T-helper 1 cell treated with Interleukin-12 subunit alpha and Interleukin-12 subunit beta and Interleukin-4 antibody, amounts not matched to agents 30 μg/mL and 1 μg/mL, for 36 hours (primary cell): ENCODE results near the gene ADH6.
"Not testable (repeated sequence)": the region's sequence is repeated elsewhere in the genome, so short reads cannot be mapped to it uniquely, and the experiment has no call there.

ENCODE experiments used
- H3K27ac Mint-ChIP-seq: one replicate; pipeline ENCODE4 v1.8.0; 2021; ENCODE audit warnings: mild to moderate bottlenecking, mixed read lengths
- H3K27me3 Mint-ChIP-seq: one replicate; pipeline ENCODE4 v1.8.0; 2021; ENCODE audit warnings: low read depth, mixed read lengths
- H3K36me3 Mint-ChIP-seq: one replicate; pipeline ENCODE4 v1.8.0; 2021; ENCODE audit warnings: low read depth, mixed read lengths
- H3K4me1 Mint-ChIP-seq: one replicate; pipeline ENCODE4 v1.8.0; 2021; ENCODE audit warnings: low read depth, mixed read lengths
- H3K4me3 Mint-ChIP-seq: one replicate; pipeline ENCODE4 v1.8.0; 2021; ENCODE audit warnings: mild to moderate bottlenecking, moderate library complexity, mixed read lengths
- H3K9me3 Mint-ChIP-seq: one replicate; pipeline ENCODE4 v1.8.0; 2021; ENCODE audit warnings: mixed read lengths

ADH6 gene

DNA sequence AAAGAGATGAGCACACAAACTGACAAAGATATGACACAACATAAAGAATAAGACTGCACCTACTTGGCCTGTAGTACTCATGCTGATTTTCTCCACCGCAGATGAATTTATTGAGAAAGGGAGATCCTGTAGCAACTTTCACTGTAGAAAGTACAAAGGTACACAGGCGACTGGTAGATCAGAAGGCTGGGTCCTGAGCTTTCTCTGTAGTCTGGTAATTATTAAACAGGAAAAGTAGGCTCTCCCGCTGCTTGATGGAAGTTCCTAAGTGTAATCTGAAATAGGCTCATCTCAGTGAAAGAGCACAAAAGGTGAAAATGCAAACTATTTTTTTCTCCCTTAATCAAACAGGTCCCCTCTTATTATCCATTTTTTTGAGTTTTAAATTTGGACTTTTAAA is at the start of gene ADH6:
Gene ADH6 (minus strand): TSS at position 175 of the 400 bp plus-strand sequence. CDS start 94 bp downstream, at position 81.
- Mint-ChIP-seq H3K27me3 (no peaks in the 10 kb centered on the region), H3K36me3 (no peaks in the 10 kb centered on the region), H3K9me3 (peaks cover 5% of the 10 kb centered on the region), H3K4me3 (no peak within 1 kb of the TSS), H3K4me1 (no peaks in the 10 kb centered on the region), H3K27ac (no peak within 1 kb of the TSS)

DNA sequence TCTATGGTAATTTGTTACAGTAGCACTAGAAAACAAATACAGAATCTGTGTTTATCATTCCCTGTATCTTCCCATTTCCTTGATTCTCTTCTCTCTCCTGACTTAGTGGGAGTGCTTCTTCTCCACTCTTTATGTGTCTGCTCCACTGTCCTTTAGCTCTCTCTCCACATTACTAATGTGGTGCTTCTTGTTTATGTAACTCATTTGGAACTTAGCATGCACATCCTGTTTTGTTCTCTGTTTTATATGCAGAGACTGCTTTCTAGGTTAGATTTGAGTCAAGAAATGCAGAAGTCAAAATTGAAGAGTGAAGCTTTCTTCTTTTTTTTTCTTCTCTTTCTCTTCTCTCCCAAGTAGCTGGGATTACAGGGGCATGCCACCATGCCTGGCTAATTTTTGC is 45.9 kb upstream of the ADH6 start:
- Mint-ChIP-seq H3K27me3 (no peaks in the 10 kb centered on the region), H3K4me1 (peaks cover 1% of the 10 kb centered on the region), H3K36me3 (no peaks in the 10 kb centered on the region), H3K4me3 (no peak overlapping the region), H3K9me3 (no peaks in the 10 kb centered on the region), H3K27ac (no peak overlapping the region)

DNA sequence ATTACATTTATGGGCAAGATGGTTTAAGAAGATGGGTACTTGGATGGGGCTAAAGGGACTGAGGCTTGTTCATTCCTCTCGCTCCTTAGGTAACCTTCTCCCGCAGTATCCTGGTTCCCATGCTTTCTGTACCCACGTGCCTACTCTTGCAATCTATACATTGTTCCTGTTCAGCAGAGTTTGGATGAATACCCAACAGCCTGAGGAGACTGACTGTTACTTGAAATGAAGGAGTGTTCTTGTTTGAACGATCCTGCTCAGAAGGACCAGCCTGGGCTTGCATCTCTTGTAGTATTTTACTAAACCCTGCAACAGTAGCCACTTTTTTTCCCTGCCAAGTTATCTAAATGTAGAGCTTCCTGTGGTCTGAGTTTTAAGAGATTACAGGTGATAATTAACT is 33.7 kb upstream of the ADH6 start:
- H3K4me3 Mint-ChIP-seq = no peak overlapping the region
- H3K9me3 Mint-ChIP-seq = no peaks in the 10 kb centered on the region
- no peaks in the 10 kb centered on the region for H3K36me3 Mint-ChIP-seq
- H3K27me3 Mint-ChIP-seq = no peaks in the 10 kb centered on the region
- H3K4me1 Mint-ChIP-seq = no peaks in the 10 kb centered on the region
- no peak overlapping the region for H3K27ac Mint-ChIP-seq

DNA sequence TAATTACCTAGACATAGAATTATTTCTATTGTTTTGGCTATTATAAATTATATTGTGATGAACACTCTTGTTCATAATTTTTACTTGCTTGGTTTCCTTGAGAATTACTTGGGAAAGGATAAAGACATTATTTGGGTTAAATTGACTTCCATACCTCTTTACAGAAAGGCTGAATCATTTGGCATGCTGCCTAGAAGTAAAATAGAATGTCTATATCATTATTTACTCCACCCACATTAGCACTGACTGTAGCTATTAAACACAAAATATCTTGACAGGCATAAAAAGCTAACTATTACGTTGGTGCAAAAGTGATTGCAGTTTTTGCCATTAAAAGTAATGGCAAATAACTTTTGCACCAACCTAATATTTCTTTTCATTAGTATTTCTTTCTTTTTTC is 29.7 kb upstream of the ADH6 start:
- Mint-ChIP-seq H3K4me3 (no peak overlapping the region), H3K27ac (no peak overlapping the region), H3K36me3 (no peaks in the 10 kb centered on the region), H3K4me1 (no peaks in the 10 kb centered on the region), H3K27me3 (no peaks in the 10 kb centered on the region), H3K9me3 (peaks cover 5% of the 10 kb centered on the region)

DNA sequence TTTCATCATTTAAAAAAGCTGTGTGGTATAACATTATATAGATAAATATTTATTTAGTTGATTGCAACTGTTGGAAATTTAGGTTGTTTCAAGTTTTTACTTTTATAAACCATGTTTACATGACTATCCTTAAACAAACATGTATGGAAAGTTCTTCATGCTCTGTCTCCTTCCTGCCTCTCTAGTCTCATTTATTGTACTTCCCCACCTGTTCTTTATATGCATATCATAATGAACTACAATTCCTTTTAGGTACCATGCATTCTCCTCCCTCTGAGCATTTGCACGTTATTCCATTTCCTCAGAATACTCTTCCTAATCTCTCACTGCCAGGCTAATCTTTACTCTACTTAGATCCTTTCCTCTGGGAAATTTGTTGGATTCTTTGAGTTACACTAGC is 16.9 kb upstream of the ADH6 start:
- Mint-ChIP-seq H3K4me1 (no peaks in the 10 kb centered on the region), H3K4me3 (no peak overlapping the region), H3K27me3 (no peaks in the 10 kb centered on the region), H3K27ac (no peak overlapping the region), H3K36me3 (no peaks in the 10 kb centered on the region), H3K9me3 (no peaks in the 10 kb centered on the region)

DNA sequence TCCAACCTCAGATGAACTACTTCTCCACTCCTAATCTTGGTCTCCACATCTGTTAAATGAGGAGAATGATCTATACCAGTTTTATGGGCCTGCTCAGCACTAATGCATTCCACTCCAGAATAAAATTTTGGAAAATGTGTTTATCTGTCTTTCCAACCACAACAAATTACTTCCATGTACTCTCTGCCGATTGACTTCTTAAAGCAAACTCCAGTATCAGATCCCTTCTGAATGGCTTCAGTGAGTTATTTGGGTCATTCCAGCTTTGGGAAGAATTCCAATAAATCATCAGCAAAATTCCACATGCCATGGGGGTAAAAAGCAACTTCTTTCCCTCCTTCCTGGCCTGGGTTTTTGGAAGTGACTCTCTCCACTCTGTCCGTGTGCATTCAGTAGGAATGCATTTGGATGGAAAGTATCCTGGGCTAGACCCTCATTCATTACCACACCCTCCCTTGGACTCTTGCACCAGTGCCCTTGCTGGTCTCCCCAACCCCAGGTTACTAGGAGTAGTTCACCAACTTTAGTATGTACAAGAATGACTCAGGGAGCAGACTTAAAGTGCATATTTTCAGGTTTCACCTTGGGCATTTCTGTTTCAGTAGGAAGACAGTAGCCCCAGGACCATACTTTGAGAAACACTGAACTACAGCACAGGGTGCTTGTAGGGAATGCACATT is 15.4 kb upstream of the ADH6 start:
- Mint-ChIP-seq H3K27ac (no peak overlapping the region), H3K9me3 (no peaks in the 10 kb centered on the region), H3K4me1 (no peaks in the 10 kb centered on the region), H3K4me3 (no peak overlapping the region), H3K36me3 (no peaks in the 10 kb centered on the region), H3K27me3 (no peaks in the 10 kb centered on the region)

DNA sequence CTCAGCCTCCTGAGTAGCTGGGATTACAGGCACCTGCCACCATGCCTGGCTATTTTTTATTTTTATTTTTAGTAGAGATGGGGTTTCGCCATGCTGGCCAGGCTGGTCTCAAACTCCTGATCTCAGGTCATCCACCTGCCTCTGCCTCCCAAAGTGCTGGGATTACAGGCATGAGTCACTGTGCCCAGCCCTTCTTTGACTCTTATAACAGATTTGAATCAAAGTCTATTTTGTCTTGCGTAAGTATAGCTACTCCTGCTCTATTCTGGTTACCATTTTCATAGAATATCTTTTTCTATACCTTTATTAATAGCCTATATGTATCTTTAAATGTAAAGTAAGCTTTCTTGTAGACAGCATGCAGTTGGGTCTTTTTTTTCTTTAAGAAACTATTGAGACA is 14.4 kb upstream of the ADH6 start:
- H3K36me3 Mint-ChIP-seq = not testable (repeated sequence)

DNA sequence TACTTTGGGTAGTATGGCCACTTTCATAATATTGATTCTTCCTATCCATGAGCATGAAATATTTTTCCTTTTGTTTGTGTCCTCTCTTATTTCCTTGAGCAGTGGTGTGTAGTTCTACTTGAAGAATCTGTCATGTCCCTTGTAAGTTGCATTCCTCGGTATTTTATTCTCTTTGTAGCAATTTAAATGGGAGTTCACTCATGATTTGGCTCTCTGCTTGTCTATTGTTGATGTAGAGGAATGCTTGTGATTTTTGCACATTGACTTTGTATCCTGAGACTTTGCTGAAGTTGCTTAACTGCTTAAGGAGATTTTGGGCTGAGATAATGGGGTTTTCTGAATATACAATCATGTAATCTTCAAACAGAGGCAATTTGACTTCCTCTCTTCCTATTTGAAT is 9.7 kb upstream of the ADH6 start:
- H3K4me3 Mint-ChIP-seq, H3K4me1 Mint-ChIP-seq, H3K27me3 Mint-ChIP-seq, H3K36me3 Mint-ChIP-seq, H3K27ac Mint-ChIP-seq, H3K9me3 Mint-ChIP-seq: not testable (repeated sequence)

More for the DNA sequence above, 14.4 kb upstream of the ADH6 start:
- not testable (repeated sequence) for H3K27ac Mint-ChIP-seq, H3K4me1 Mint-ChIP-seq, H3K4me3 Mint-ChIP-seq, H3K27me3 Mint-ChIP-seq, H3K9me3 Mint-ChIP-seq

DNA sequence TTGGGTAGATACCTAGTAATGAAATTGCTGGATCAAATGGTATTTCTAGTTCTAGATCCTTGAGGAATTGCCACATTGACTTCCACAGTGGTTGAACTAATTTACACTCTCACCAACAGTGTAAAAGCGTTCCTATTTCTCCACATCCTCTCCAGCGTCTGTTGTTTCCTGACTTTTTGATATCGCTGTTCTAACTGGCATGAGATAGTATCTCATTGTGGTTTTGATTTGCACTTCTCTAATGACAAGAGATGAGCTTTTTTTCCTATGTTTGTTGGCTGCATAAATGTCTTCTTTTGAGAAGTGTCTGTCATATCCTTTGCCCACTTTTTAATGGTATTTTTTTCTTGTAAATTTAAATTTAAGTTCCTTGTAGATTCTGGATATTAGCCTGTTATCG is 8.6 kb upstream of the ADH6 start:
- not testable (repeated sequence) for H3K4me3 Mint-ChIP-seq, H3K9me3 Mint-ChIP-seq, H3K36me3 Mint-ChIP-seq, H3K4me1 Mint-ChIP-seq, H3K27ac Mint-ChIP-seq, H3K27me3 Mint-ChIP-seq

DNA sequence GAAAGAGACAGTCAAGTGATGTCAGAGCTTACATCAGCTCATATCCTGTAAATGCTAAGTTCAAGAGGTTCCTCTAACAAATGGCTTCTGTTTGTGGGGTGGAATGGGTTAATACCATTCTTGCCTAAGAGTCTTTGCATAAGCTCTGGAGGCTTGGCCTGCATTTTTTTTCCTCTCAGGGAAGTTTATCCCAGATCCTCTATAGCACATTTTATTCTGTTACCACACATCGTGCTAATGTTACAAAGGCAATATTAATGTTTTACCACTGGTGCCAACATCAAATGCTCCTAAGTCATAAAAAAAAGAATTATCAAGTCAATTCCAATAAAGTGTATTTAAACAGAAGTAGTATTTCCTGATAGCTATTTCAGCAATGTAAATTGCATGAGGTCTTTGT is 2.9 kb upstream of the ADH6 start:
- H3K9me3 Mint-ChIP-seq = peaks cover 9% of the 10 kb centered on the region
- no peak overlapping the region for H3K27ac Mint-ChIP-seq
- no peaks in the 10 kb centered on the region for H3K4me1 Mint-ChIP-seq
- H3K4me3 Mint-ChIP-seq = no peak overlapping the region
- no peaks in the 10 kb centered on the region for H3K36me3 Mint-ChIP-seq
- H3K27me3 Mint-ChIP-seq = no peaks in the 10 kb centered on the region

DNA sequence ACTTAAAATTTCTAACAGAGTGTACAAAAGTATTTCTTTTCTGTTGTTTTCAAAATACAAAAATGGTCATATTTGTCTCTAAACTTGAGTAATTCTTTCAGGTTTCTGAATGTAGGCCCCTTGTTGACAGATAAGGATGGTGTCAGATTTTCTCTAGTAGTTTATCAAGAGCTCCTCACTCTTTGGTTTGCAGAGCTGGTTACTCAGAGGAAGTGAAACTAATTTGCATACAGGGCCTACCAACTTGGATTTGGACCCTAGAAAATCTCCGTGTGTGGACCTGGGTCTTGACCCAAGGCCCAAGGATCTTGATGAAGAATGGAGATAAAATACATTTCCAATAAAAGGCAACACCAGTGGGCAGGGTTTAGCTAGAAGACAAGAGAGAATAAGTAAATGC is 433 bp upstream of the ADH6 start:
- H3K36me3 Mint-ChIP-seq = no peaks in the 10 kb centered on the region
- H3K9me3 Mint-ChIP-seq = peaks cover 5% of the 10 kb centered on the region
- H3K27ac Mint-ChIP-seq = no peak overlapping the region
- no peak overlapping the region for H3K4me3 Mint-ChIP-seq
- no peaks in the 10 kb centered on the region for H3K27me3 Mint-ChIP-seq
- H3K4me1 Mint-ChIP-seq = no peaks in the 10 kb centered on the region

DNA sequence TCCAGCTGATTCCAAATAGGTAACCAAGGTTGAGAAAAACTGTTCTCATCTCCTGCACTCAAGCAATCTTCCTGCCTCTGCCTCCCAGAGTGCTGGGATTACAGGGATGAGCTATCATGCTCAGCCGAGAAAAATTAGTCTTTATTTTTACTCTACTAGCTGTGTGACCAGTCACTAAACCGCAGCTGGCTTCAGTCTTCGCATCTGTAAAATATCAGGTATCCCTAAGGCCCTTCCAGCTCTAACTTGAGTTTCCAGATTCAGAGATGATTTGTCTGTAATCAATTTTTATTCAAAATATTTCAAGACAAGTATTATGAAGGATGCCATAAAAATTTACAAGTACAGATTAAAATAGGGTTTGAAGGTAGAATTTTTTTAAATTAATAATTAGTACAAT is 3.5 kb downstream of the ADH6 start:
- Mint-ChIP-seq H3K4me1 (no peaks in the 10 kb centered on the region), H3K9me3 (no peaks in the 10 kb centered on the region), H3K27me3 (no peaks in the 10 kb centered on the region), H3K4me3 (no peak overlapping the region), H3K27ac (no peak overlapping the region), H3K36me3 (no peaks in the 10 kb centered on the region)

DNA sequence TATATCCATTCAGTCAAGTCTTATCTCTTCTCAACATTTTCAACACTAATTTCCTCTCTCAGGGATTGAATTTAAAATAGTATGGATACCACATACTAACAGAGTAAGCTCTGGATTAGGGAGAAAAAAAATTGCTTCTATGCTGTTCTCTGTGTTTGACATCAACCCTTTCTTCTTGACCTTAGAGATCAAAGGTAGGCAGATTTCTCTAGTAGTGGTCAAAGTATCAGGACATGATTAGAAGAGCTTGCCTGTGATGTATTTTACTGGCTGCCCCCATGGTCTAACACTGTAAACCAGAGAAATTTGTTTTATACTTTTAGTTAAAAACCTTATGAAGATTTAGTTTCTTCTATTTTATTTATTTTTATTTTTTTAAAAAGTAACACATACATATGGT is 8.3 kb downstream of the ADH6 start:
- no peak overlapping the region for H3K27ac Mint-ChIP-seq

DNA sequence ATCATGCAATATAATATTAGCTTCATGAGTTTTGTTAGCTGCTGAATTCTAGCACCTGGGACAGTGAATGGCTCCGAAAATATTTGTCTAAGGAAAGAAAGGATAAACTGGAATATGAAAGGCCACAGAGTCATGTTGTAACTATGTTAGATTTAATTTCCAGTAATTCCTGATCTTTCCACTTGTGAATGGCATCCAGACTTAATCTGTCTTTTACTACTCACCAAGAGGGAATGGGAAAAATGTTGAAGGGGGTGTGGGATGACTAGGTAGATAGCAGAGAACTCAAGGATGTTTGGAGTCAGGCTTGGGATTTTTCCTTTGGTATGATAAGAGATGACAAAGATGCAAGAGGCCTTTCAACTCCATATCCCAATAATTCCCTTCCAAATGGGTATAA is 9.4 kb downstream of the ADH6 start:
- Mint-ChIP-seq H3K4me3 (no peak overlapping the region), H3K27ac (no peak overlapping the region), H3K27me3 (no peaks in the 10 kb centered on the region), H3K9me3 (no peaks in the 10 kb centered on the region), H3K36me3 (no peaks in the 10 kb centered on the region), H3K4me1 (no peaks in the 10 kb centered on the region)

More for the DNA sequence above, 8.3 kb downstream of the ADH6 start:
- H3K4me3 Mint-ChIP-seq = no peak overlapping the region
- H3K9me3 Mint-ChIP-seq = no peaks in the 10 kb centered on the region
- H3K27me3 Mint-ChIP-seq = no peaks in the 10 kb centered on the region
- no peaks in the 10 kb centered on the region for H3K36me3 Mint-ChIP-seq
- no peaks in the 10 kb centered on the region for H3K4me1 Mint-ChIP-seq

DNA sequence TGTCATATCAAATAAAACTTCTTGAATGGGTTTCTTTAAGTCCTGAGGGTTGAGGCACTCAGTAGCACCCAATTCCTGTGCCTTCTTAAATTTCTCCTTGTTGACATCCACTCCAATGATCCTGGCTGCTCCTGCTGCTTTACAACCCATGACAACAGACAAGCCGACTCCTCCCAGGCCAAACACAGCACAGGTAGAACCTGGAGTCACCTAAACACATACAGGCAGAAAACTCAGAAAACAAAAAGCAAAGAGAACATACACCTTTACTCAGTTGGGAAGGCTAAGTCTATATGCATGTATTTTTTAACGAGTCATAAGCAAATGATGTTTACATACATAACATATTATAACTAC is 10.3 kb downstream of the ADH6 start:
- H3K27me3 Mint-ChIP-seq = no peaks in the 10 kb centered on the region
- H3K36me3 Mint-ChIP-seq = no peaks in the 10 kb centered on the region
- H3K4me1 Mint-ChIP-seq = no peaks in the 10 kb centered on the region
- no peaks in the 10 kb centered on the region for H3K9me3 Mint-ChIP-seq
- no peak overlapping the region for H3K27ac Mint-ChIP-seq
- no peak overlapping the region for H3K4me3 Mint-ChIP-seq
